Measurements from ENCODE around the gene TTLL10. TPM values are rescaled to one million over a fixed set of nuclear protein-coding genes. Genes with fewer than 3 reads are reported as not detected.
"Not testable (repeated sequence)": the region's sequence is repeated elsewhere in the genome, so short reads cannot be mapped to it uniquely, and the experiment has no call there.

Gene TTLL10
- total RNA-seq, 2 experiments from 2014 or later = not detected

DNA sequence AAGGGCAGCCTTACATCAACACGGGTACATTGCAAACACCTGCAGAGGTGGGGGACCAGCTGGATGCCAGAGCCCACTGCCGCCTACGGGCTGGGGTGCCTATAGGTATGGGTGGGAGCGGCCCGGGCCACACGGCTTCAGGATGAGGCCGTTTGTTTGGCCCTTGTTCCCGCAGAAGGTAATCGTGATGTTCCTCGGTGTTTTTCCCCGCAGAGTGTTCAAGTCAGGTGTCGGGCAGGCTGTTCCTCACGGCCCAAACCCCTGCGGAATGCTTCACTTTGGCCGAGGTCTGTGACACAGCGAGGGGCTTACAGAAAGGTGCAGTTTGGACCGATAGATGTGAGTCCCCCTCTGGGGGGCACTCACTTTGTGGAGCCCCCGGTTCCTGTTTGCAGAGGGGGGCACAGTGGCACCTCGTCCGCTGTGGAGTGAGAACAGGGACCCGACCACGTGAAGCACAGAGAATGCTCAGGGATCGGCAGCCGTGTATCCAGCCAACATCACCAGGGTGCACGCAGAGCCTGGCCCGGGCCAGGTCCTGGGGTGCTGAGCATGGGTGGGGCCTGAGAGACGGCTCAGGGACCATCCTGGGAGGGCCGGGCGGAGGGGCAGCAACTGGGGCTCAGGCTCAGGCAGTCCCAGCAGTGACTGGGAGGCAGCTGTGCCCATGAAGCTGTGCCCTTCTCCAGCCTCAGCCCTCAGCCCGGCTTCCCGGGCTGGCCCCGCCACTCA lies 453 bp upstream of the TTLL10 start:
- ATAC-seq (ENCODE audit: low read depth) (peak; percentile 56), DNase-seq (no peak)
- no peak overlapping the region for H3K27ac Mint-ChIP-seq
- no peaks in the 10 kb centered on the region for H3K9me3 Mint-ChIP-seq
- H3K36me3 Mint-ChIP-seq = no peaks in the 10 kb centered on the region
- POLR2A ChIA-PET = interaction anchor here (0.5 to 1.5 kb wide), 5 partner anchors 15 to 58 kb away, joined by 3 to 12 read pairs (median 3); no protein-coding TSS in a partner anchor
- H3K27me3 Mint-ChIP-seq = peaks cover 25% of the 10 kb centered on the region
- H3K4me3 Mint-ChIP-seq = peak overlapping the region; percentile 28
- H3K4me1 Mint-ChIP-seq = peaks cover 9% of the 10 kb centered on the region

DNA sequence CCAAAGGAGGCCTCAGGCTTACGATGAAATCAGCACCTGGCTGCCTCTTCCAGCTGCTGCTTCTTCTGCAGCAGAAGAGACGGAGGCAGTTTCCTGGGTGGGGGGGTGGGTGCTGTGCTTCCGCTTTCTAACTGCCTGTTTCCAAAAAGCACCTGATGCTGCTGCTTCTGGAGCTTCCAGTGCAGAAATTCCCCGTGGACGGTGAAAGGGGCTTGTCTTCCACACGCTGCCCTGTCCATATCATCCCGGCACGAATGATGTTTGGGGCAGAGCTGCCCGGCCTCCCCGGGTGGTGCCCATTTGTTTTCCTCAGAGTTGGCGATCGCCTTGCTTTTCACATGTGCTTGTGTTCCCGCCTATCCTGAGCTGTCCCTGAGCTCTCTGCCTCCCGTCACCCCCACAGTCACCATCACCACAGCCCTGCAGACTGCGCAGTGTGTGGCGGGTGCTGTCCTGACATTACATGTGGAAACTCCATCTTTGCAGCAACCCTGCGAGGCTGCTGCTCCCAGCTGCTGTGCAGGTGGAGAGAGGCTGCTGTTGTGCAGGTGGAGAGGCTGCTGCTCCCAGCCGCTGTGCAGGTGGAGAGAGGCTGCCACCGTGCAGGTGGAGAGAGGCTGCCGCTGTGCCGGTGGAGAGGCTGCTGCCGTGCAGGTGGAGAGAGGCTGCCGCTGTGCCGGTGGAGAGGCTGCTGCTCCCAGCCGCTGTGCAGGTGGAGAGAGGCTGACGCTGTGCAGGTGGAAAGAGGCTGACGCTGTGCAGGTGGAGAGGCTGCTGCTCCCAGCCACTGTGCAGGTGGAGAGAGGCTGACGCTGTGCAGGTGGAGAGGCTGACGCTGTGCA lies 1.8 kb downstream of the TTLL10 start:
- Mint-ChIP-seq H3K27me3 (peaks cover 22% of the 10 kb centered on the region), H3K4me1 (peaks cover 6% of the 10 kb centered on the region), H3K9me3 (no peaks in the 10 kb centered on the region), H3K36me3 (no peaks in the 10 kb centered on the region), H3K4me3 (no peak overlapping the region), H3K27ac (no peak overlapping the region)
- POLR2A ChIA-PET = no interaction called here
- DNase-seq (peak; percentile 32), ATAC-seq (ENCODE audit: low read depth) (no peak)

DNA sequence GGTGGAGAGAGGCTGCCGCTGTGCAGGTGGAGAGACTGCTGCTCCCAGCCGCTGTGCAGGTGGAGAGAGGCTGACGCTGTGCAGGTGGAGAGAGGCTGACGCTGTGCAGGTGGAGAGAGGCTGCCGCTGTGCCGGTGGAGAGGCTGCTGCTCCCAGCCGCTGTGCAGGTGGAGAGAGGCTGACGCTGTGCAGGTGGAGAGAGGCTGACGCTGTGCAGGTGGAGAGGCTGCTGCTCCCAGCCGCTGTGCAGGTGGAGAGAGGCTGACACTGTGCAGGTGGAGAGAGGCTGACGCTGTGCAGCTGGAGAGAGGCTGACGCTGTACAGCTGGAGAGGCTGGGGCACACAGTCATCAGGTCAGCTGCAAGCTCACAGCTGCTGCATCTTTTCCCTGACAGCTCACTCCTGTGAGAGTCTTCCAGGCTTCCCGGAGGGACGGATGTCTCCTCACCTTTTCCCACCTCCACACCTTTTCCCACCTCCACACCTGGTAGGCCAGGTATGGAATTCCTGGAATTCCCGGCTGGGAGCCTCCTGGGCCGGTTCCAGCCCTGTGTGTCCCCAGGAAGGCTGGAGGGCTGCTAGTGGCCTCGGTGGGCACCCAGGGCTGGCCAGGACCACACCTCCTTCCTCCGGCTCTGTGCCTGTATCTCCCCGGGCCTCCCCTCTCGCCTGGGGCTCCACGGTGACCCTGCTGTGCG lies 2.5 kb downstream of the TTLL10 start:
- H3K4me3 Mint-ChIP-seq; H3K27ac Mint-ChIP-seq; H3K36me3 Mint-ChIP-seq; POLR2A ChIA-PET; ATAC-seq (ENCODE audit: low read depth); H3K9me3 Mint-ChIP-seq; H3K4me1 Mint-ChIP-seq: not testable (repeated sequence)
- peaks cover 24% of the 10 kb centered on the region for H3K27me3 Mint-ChIP-seq
- DNase-seq = peak; percentile 29

DNA sequence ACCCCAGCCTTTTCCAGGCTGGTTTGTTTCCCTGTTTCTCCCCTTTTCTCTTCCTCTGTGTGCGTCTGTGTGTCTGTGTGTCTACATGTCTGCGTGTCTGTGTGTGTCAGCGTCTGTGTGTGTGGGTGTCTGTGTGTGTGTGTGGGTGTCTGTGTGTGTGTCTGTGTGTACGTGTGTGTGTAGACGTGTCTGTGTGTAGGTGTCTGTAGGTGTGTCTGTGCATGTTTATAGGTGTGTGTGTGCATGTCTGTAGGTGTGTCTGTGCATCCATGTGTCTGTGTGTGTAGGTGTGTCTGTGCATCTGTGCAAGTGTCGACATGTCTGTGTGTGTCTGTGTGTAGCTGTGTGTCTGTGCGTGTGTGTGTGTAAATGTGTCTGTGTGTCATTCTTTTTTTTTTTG lies 3.3 kb downstream of the TTLL10 start:
- H3K36me3 Mint-ChIP-seq = no peaks in the 10 kb centered on the region
- peaks cover 26% of the 10 kb centered on the region for H3K27me3 Mint-ChIP-seq
- H3K4me3 Mint-ChIP-seq = no peak overlapping the region
- H3K4me1 Mint-ChIP-seq = peaks cover 10% of the 10 kb centered on the region
- POLR2A ChIA-PET = no interaction called here
- no peak for ATAC-seq (ENCODE audit: low read depth)
- DNase-seq = no peak
- H3K27ac Mint-ChIP-seq = peak overlapping the region; percentile 6
- H3K9me3 Mint-ChIP-seq = no peaks in the 10 kb centered on the region

DNA sequence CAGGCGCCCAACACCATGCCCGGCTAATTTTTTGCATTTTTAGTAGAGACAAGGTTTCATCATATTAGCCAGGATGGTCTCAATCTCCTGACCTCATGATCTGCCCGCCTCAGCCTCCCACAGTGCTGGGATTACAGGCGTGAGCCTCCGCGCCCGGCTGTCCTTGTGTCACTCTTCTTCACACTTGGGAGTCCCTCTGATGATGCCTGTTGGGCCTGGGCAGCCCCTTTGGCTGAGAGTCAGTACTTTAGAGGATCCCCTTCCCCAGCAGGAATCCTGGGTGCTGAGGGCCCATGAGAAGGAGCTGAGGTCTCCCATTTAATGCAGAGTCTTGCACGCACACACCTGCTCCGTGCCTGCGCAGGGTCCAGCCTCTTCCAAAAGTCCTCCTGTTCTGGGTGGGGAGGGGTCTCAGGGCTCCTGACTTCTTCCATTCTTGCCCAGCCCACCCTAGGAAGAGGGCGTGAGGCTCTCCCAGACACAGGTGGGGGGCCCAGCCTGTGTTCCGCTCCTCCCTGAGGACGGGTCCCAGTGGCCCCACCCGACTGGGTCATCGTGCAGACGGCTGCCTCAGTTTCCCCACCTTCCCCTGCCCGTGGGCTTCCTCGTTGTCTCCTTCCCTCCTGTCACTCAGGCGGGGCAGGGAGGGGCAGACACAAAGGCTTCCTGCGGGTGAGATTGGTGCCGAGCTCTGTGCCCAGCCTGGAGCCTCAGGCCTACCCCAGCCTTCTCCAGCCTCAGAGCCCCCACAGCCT lies 3.9 kb downstream of the TTLL10 start:
- POLR2A ChIA-PET = no interaction called here
- Mint-ChIP-seq H3K27ac (no peak overlapping the region), H3K27me3 (peaks cover 26% of the 10 kb centered on the region), H3K36me3 (no peaks in the 10 kb centered on the region), H3K4me3 (no peak overlapping the region), H3K4me1 (peaks cover 6% of the 10 kb centered on the region), H3K9me3 (no peaks in the 10 kb centered on the region)
- DNase-seq (no peak), ATAC-seq (ENCODE audit: low read depth) (no peak)

DNA sequence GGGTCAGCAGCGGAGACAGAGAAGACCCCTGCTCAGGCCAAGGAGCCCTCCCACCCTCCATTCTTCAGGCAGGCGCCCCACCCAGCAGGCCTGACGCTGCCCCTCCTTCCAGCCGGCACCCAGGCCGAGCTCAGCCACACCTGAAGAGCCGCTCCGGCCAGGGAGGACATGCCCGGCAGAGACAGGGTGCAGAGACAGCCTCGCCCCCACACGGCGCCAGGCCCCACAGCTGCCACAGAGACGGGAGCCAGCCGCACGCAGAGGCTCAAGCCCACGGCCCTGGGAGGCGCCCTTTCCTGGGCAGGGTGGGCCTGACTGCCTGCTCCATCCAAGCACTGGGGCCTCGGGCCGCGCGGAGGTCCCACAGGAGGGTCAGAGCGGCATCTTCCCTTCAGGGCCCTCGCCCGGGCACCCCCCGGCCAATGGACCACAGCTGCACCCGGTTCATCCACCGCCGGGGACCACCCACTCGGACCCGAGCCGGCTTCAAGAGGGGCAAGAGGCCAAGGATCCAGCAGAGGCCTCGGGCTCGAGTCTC lies 5.2 kb downstream of the TTLL10 start:
- Mint-ChIP-seq H3K4me1 (peaks cover 6% of the 10 kb centered on the region), H3K4me3 (no peak overlapping the region), H3K9me3 (no peaks in the 10 kb centered on the region), H3K27ac (no peak overlapping the region), H3K27me3 (peaks cover 24% of the 10 kb centered on the region), H3K36me3 (no peaks in the 10 kb centered on the region)
- DNase-seq (no peak), ATAC-seq (ENCODE audit: low read depth) (no peak)
- POLR2A ChIA-PET = no interaction called here

DNA sequence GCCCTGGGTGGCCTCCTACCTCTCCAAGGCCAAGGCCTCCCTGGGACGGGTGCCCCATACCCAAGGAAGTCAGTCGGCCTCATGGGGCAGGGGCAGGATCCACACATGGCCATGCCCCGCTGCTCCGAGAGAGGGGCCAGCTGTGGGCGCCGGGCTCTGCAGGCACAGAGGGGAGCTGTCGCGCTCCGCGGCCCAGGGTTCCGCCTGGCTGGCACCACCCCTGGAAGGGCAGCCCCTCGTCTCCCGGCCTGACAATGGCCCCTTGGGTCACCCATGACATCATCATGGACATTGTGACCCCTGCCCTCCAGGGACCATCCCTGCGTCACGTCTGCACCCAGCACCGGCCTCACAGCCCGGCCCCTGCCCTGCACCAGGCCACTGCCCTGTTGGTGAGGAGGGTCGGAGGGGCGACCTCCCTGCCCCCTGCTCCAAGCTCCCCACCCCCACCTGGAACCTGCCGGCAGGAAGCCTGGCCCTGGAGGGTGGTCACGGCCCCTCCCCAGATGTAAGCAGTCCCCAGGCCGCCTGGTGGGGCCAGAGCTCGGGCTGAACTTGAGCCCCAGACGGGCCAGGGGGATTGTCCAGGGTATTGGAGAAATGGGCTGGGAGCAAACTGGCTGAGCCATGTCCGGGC lies 5.8 kb downstream of the TTLL10 start:
- Mint-ChIP-seq H3K27me3 (peaks cover 23% of the 10 kb centered on the region), H3K9me3 (no peaks in the 10 kb centered on the region), H3K36me3 (no peaks in the 10 kb centered on the region), H3K4me1 (peaks cover 4% of the 10 kb centered on the region), H3K27ac (no peak overlapping the region), H3K4me3 (no peak overlapping the region)
- POLR2A ChIA-PET = no interaction called here
- DNase-seq (no peak), ATAC-seq (ENCODE audit: low read depth) (no peak)

DNA sequence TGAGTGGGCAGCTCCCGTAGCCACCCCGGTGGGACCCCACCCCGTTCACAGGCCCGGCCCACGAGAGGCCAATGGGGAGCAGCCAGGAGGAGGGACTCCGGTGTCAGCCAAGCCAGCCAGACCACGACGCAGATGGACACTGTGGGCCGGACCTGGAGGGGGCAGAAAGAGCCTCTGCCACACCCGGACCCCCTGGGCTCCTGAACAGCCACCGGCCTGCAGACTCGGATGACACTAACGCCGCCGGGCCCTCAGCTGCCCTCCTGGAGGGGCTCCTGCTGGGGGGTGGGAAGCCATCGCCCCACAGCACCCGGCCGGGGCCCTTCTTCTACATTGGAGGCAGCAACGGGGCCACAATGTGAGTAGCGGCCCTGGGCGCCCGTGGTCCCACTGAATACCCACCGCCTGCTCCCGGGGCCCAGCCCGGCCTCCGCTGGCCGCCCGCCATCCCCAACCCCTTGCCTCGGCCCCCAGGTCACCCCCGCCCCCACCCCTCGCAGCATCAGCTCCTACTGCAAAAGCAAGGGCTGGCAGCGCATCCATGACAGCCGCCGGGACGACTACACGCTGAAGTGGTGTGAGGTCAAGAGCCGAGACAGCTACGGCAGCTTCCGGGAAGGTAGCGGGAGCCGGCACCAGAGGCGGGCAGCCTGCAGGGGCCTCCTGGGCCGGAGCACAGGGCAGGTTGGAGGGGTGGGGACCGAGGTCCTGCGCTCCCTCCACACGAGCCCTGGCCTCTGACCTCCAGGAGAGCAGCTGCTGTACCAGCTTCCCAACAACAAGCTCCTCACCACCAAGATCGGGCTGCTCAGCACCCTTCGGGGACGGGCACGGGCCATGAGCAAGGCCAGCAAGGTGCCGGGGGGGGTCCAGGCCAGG lies 6.5 kb downstream of the TTLL10 start:
- DNase-seq = no peak
- H3K27ac Mint-ChIP-seq = no peak overlapping the region
- H3K27me3 Mint-ChIP-seq = peaks cover 19% of the 10 kb centered on the region
- POLR2A ChIA-PET = no interaction called here
- H3K9me3 Mint-ChIP-seq = no peaks in the 10 kb centered on the region
- H3K4me3 Mint-ChIP-seq = no peak overlapping the region
- H3K36me3 Mint-ChIP-seq = no peaks in the 10 kb centered on the region
- ATAC-seq (ENCODE audit: low read depth) = no peak
- H3K4me1 Mint-ChIP-seq = peaks cover 4% of the 10 kb centered on the region

DNA sequence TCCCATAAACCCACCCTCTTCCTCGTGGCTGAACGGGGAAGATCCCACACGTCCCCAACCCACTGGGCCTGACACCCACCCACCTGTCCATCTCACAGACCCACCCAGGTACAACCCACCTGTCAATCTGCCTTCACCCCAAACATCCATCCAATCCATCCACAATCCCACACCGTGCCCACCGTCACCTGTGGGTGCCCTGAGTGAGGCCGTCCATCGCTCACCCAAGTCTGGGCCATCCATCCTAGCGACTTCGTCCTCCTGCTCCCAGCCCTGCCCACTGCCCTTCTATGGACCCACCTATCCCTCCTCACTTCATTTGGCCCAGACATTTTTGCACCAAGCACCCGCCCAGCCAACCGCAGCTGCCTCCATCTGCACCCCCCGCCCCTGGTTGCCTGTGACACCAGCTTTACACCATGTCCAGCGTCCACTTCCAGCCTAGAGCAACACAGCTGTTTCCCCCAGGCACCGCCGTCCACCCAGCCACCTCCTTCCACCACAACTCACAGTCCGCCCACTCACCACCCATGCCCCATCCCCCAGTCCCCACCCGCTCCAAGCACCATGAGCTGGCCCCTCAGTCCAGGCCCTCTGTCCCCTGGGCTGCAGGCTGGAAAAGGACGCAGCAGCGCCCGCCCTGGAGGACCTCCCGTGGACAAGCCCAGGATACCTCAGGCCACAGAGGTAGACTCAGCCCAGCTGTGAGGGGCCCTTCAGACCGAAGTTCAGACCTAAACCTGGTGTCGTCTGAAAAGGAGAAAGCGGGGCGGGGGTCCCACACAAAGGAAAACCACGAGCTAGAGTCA lies 7.7 kb downstream of the TTLL10 start:
- H3K36me3 Mint-ChIP-seq = no peaks in the 10 kb centered on the region
- no peak overlapping the region for H3K4me3 Mint-ChIP-seq
- DNase-seq (no peak), ATAC-seq (ENCODE audit: low read depth) (no peak)
- peaks cover 14% of the 10 kb centered on the region for H3K27me3 Mint-ChIP-seq
- H3K27ac Mint-ChIP-seq = no peak overlapping the region
- POLR2A ChIA-PET = no interaction called here
- no peaks in the 10 kb centered on the region for H3K9me3 Mint-ChIP-seq
- peaks cover 4% of the 10 kb centered on the region for H3K4me1 Mint-ChIP-seq

DNA sequence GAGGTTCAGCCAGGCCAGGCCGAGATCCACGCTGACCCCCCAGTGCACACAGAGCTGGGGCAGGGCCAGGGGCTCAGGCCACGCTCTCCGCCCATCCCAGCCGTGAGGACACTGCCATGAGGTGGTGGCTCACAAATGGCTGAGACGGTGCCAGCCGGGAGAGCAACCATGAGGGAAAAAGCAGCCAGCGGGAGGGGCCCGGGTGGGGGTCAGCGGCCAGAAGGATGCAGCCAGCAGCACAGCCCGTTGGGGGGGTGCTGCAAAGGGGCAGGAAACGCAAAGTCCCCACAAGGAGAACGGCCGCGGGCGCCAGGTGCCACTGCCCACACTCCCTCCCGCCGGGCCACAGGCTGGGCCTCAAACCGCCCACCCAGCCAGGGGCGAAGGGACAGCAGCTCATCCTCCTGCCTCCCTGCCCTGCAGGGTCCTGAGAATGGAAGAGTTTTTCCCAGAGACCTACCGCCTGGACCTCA lies 8.3 kb downstream of the TTLL10 start:
- Mint-ChIP-seq H3K27me3 (peaks cover 10% of the 10 kb centered on the region), H3K27ac (no peak overlapping the region), H3K4me3 (no peak overlapping the region), H3K4me1 (peaks cover 4% of the 10 kb centered on the region), H3K9me3 (no peaks in the 10 kb centered on the region), H3K36me3 (no peaks in the 10 kb centered on the region)
- no peak for ATAC-seq (ENCODE audit: low read depth)
- POLR2A ChIA-PET = no interaction called here
- no peak for DNase-seq

DNA sequence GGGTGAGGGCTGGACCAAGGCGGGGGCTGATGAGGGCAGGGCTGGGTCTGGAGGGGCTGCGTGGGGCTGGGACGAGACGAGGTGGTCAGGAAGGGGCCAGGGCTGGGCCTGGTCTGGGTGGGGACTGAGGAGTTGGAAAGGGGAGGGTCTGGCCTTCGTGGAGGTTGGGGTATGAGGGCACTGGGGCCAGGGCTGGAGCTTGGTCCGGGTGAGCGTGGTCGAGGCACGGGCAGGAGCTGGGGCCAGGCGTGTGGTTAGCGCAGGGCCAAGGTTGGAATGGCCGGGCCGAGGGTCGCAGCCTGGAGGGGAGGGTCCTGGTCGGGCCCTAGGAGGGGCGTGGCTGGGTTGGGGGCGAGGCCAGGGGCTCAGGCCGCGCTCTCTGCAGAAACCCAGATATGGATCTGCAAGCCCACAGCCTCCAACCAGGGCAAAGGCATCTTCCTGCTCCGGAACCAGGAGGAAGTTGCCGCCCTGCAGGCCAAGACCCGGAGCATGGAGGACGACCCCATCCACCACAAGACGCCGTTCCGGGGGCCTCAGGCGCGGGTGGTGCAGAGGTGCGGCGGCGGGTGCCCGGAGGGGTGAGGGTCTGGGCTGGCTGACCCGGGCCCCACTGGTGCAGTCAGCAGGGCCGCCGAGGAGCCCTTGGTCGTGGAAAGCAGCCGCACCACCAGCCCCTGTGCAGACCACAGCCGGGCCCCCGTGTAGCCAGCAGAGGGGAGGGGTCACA lies 9.0 kb downstream of the TTLL10 start:
- Mint-ChIP-seq H3K27me3 (peaks cover 9% of the 10 kb centered on the region), H3K4me1 (peaks cover 4% of the 10 kb centered on the region), H3K4me3 (no peak overlapping the region), H3K27ac (no peak overlapping the region), H3K36me3 (no peaks in the 10 kb centered on the region), H3K9me3 (no peaks in the 10 kb centered on the region)
- ATAC-seq (ENCODE audit: low read depth) (peak; percentile 21), DNase-seq (no peak)
- POLR2A ChIA-PET = no interaction called here

All from activated naive CD8-positive, alpha-beta T cell treated with anti-CD3 and anti-CD28 coated beads, Interleukin-2, amount 10 ng/mL, durations not matched to agents 7 days and 5 days (primary cell).